HG02678 (cell line): ENCODE measurements around the gene GALNT13.

Source experiments
- ATAC-seq: cut with Tn5 transposase; IDR thresholded peaks from one replicate; pipeline ENCODE4 v1.9.1; 2021; ENCODE audit warnings: mild to moderate bottlenecking, moderate library complexity; ENCODE audit not compliant: unreplicated experiment

Gene GALNT13

DNA sequence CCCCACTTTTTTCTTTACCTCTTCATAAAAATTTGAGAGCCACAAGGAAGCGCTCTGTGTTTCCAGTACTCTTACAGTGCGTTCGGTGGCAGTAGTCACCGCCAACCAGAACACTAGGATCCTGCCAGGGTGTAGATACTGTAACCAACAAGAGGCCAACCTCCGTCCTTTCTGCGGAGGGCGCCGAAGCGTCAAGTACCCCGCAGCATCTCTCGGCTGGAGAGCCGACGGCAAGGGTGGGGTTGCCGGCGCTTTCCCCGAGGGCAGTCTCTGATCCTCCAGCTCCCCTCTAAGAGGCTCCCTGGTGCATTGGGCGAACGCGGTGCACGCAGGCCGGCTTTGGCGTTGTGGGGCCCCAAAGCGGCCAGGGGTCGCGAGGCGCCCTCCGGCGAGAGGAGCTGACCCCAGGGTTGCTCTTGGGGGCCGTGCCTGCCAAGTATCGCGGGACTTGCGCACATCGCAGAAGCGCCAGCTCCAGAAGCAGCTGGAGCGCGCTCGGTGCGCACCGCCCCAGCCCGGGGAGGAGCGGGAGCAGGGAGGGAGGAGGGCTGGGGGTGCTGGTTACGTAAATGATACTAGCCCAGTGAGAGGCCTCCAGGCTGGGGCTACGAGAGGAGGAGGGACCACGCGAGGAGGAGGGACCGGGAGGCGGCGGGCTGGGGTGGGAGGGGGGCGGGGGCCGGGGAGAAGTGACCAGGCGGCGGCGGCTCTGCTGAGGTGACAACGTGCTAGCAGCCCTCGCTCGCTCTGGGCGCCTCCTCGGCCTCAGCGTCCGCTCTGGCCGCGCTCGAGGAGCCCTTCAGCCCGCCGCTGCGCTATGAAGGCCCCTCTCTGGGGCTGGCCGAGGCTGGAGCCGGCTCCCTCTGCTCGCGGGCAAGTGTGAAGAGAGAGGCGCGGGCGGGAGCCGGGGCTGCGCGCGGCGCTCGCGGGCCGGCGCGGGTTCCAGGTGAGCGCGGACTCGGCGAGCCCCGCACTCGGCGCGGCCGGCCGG lies at the start of gene GALNT13:
Gene GALNT13 (plus strand): TSS at position 692 of the 991 bp plus-strand sequence.
- no peak for ATAC-seq

DNA sequence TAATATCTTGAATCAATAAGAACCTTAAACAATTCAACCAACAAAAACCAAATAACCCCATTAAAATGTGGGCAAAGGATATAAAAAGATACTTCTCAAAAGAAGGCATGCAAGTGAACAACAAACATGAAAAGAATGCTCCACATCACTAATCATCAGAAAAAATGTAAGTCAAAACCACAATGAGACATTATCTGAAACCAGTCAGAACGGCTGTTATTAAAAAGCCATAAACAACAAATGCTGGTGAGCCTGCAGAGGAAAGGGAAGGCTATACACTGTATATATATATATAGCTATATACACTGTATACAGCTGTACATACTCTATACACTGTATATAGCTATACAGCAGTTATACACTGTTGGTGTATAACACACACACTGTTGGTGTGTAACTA lies 47.8 kb upstream of the GALNT13 start:
- no peak for ATAC-seq

DNA sequence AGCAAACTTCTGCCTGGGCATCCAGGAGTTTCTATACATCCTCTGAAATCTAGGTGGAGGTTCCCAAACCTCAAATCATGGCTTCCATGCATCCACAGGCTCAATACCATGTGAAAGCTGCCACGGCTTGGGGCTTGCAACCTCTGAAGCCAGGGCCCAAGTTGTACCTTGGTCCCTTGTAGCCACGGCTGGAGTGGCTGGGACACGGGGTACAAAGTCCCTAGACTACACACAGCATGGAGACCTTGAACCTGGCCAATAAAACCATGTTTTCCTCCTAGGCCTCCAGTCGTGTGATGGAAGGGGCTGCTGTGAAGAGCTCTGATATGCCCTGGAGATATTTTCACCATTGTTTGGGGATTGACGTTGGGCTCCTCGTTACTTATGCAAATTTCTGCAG lies 43.4 kb upstream of the GALNT13 start:
- ATAC-seq = no peak

DNA sequence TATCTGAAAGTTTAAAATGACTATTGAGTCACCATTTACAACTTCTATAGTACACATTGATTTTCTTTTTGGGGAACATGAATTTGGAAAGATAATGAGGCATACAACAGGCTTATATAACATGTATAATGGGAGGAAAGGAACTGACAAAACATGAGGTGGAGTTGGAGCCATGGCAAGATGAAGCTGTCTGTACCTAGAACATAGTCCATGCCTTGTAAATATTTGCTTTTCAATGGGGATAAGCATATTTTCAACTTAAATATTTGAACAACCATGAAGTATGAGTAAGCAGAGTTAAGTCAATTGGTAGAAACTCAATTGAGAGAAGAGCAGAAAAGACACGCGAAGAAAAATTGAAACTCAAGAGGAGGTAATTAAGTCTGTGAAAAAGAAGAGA lies 37.1 kb upstream of the GALNT13 start:
- ATAC-seq = no peak

DNA sequence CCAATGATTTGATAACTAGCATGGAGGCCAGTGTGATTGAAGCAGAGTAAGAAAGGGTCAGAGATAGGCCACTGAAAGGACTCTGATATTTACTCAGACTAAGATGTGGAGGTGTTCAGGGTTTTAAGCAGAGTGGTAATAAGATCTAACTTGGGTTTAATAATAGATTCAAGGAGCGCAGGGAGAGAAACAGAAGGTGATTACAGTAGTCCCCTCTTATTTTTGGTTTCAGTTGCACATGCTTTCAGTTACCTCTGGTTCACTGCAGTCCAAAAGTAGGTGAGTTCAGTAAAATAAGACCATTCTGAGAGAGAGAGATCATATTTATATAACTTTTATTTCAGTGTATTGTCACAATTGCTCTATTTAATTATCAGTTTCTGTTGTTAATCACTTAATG lies 13.5 kb upstream of the GALNT13 start:
- ATAC-seq = no peak

DNA sequence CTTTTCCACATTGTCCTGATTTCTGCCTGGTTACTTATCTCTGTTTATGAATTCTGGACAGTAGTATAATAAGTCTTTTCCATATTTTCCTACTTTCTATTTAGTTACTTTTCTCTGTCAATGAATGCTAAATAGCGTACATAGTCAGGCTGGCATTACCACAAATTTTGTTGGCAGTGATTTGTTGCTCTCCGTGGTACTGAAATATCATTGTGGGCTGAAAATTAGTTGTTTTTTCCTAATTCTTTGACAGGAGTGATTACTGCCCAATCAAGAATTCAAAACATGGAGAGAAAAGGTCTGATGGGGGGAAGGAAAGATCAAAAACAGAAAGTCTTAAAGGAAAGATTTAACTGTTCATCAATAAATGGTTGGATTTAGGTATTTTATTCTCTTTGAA lies 7.7 kb upstream of the GALNT13 start:
- ATAC-seq = no peak

DNA sequence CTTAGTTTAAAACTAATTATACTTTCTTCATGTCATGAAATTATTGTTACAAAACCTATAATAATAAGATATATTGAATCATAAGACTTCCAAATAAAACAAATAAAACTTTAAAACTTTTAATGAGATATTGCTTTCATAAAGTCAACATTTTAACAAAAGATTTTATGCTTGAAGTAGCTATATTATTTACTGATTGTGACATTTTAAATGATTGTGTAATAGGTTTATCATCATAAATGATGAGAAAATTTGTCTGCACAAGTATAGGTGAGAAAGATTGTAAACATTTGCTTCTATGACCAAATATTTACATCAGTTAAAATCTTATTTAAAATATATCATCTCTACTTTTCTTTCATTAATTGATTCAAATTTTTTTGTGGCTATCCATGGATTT lies 5.1 kb upstream of the GALNT13 start:
- no peak for ATAC-seq

DNA sequence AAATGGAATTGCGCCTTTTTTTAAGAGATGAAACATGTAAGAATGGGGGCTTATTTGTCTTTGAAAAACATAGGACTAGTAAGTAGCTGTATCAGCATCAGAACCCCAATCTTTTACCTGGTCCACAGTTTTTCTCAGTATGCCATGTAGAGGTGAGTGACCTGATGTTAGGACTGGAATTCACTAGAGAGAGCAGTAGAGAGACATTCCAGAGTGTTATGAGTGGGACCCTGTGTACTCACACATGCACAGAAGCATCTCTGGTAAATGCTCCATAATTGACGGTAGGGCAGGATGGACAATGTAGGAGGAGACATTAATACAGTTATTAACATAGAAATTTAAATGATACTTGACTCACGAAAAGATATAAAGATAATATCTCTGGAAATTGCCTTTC lies 1.4 kb upstream of the GALNT13 start:
- no peak for ATAC-seq

DNA sequence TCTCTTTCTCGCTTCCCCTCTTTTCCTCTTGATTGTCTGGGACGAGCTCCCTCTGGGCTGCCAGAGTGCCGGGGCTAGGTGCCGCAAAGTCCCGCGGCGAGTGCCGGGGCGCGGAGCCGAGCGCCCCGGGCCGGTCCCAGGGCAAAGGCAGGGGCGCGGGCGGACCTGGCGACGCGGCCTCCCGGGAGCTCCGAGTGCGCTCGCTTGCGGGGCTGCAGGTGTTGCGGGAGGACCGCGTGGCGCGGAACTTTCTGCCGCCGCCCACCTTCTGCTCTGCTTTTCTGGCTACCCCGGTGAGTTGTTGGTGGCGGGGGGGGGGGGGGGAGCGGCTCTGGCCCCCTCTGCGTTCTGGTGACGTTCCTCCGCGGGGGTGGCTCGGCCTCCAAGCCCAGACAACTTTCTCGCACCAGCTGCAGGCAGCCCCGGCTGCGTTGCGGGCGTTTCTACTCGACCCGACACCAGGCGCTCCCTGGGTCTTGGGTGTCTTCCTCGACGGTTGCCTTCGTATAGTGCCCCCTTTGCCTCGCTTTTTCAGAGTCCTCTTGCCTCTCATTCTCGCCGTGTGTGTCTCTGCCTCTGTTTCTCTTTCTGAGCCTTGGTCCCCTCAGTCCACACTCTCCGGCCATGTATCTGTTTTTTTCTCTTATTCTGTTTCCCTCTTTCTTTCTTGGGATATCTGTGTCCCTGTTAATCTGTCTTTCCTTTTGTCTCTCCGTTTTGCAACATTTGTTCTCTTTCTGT lies 759 bp downstream of the GALNT13 start:
- ATAC-seq = no peak

DNA sequence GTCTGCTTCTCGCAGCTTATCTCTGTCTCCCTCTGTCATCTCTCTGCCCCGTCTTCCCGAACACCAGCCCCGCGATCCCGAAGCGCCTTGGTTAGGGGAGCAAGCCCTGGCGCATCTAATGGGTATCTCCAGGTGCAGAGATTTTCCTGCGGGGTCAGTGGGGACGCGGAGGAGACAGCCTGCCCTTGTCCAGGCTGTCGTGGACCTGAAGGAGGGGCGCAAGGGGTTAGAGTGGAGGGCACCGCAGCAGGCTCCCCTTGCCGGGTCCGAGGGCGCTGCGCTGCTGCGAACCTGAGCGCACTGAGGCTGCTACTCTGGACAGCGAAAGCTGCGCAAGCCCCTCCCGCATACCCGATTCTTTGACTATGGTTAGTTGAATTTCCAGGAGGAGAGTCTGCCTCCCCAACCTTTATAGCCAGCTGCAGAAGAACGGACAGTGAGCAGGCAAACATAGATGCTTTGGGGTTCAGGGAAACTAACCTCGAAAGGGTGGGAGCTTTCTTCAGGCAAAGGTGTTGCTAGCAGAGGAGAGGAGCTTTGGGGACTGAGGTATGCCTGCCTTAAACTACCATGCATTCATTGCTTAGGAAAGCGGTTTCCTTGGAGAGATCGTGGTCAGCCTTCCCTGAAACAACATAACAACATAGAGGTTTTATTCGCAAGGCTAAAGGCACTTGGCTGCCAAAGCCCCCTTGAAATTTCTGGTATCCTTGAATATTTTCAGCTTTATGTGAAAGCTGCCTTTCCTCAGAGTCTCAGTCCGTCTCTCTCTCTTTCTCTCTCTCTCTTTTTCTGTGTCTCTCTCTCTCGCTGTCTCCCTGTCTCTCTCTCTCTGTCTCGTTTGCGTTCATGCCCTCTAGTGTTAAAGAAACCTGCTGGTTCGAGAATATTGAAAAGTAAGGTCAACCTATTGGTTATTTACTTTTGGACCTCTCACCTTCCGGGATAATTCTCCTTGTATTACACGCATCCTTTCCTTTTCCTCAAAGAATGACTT lies 1.6 kb downstream of the GALNT13 start:
- no peak for ATAC-seq

DNA sequence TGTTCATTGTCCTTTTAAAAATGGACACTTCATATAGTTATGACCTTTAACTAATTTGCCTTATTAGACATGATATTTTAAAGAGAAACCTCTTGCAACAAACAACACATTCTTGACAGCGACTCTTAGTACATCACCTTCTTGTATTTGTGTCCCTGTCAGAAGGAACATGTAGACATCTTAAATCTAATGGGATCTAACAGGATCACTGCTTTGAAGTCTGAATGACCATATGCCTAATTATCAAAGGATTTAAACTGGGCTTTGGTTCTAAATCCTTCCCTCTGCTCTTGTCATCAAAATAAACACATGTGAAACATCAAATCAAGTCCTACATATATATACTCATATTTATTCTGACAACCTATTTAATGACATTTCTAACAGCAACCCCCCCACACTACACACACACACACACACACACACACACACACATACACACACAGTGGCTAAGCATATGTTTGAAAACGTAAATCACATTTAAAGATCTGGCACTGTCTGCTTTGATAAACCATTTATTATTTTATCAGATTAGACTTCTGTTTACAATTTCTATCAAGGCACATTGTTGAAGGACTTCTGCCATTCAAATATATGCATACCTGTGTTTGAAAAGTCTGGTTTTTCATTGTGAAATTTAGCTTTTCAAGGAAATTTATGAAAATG lies 4.2 kb downstream of the GALNT13 start:
- no peak for ATAC-seq

DNA sequence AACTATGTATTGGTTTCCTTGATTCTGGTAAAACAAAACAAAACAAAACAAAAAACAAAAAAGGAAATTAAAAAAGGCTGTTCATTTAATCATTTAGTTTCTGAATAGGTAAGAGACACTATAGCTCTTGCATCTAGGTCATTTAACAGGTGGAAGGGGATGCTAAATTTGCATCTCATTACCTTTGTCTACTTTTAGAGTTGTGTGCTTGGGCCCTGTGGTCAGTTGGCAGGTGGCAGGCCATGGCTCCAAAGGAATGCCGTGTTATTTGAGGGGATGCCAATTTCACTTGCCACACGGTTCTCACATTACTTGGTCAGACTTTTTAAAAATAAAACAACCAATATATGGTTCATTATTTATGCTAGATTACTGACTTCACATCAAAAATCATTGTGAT lies 9.2 kb downstream of the GALNT13 start:
- no peak for ATAC-seq

DNA sequence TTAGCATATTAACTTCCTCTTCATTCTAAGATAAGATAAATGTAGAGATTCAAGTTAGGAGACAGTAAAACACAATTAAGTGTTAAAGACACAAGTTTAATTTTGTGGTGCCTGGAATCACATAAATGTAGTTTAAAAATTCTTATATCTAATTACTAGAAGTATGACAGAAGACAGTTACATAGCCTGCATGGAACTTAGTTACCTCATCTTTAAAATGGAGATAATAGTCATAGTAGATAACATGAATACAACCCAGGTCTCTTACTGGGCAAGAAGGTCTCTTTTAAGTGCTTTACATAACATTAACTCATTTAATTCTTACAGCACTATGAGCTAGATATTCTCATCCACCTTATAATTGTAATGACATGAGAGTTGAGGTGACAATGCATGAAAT lies 15.1 kb downstream of the GALNT13 start:
- ATAC-seq = no peak

DNA sequence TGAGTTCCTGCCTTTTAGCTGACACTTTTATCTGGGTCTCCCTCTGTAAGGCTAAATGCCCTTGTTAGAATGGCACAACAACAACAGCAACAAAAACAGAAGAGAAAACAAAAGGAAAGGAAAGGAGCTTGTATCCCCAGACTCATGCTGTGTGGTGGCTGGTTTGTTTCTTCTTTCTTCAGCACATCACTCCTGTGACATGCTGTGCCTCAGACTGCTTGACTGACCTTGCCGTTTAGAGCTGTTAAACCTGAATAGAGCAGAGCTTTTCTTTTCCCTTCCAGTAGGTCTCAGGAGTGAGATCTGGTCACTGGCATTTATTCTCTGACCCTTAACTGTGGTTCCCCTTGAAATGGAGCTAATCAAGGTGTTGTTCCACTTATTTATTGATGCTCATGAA lies 18.9 kb downstream of the GALNT13 start:
- no peak for ATAC-seq

DNA sequence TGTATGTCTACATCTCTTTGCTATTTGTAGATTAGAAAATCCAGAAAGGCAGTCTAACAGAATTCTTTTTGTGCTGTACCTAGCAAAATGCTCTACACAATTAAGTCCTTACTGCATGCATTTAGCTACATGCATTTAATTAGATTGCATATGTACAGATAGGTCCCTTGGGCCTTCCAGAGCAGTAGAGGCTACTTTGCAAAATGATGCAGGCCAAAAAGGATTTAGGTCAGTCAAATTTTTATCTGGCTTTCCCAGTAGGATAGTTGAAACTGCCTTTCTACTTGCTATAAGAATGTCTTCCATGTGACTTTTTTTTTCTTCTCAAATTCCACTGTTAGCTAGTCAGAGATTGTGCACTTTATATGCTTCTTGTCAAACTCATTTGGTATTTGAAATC lies 19.3 kb downstream of the GALNT13 start:
- no peak for ATAC-seq

DNA sequence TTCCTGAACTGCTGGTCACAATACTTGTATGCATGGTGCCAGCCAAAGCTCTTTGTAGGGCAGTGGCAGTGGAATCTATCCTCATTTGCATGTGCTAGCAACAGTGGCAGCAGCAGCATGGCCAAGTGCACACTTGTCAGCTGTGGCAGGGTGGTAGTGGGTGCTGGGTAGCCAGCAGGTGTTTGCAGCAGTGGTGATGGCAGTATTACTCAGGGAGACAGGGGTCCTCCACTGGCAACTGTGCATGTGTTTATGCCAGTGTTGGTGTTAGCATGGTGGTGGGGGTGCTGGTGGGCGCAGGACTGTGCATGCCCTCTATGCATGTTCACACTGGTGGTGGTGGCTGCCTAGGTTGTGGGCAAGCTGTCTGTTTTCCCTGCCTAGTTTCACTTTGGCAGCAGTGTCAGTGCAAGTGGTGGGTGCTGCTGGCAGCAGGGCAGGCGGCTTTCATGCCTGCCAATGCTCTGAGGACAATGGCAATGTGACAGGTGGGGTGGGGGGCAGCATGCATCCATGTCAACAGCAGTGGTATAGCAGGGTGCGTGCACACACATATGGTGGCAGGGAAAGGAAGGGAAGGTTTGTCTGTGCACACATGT lies 41.2 kb downstream of the GALNT13 start:
- no peak for ATAC-seq

DNA sequence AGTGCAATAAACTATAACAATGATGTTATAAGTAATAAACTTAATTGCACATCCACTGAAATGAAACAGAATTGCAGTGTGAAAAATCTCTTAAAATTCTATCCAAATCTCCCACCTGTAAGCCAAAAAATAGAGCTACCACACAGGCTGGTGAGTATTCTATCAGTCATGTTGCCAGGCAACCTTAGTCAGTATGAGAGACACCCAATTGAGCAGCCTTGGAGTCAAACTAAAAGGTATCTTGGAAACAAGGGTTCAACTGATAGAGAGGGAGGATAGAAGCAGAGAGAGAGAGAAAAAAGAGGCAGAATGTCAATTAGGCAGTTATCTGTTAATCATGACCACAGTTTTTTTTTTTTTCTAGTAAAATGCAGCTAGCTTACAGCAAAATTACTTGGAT lies 45.8 kb downstream of the GALNT13 start:
- no peak for ATAC-seq

DNA sequence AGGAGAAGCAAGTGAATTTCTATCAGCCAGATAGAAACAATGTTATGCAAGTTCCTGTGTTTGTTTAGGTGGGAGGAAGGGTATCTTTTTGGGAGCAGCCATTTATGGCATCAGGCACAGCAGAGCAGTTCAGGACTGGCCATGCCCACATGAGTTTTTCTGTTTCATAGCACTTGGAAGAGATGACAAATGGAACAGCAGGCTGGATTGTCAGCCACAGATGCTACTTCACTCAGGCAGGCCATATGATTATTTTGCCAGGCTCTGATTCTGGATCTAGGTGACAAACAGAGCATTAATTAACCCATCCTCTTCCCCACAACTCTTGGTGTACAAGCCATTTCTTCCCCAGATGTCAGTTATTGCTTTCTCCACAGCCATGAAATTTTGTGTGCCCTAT lies 63.8 kb downstream of the GALNT13 start:
- ATAC-seq = no peak

DNA sequence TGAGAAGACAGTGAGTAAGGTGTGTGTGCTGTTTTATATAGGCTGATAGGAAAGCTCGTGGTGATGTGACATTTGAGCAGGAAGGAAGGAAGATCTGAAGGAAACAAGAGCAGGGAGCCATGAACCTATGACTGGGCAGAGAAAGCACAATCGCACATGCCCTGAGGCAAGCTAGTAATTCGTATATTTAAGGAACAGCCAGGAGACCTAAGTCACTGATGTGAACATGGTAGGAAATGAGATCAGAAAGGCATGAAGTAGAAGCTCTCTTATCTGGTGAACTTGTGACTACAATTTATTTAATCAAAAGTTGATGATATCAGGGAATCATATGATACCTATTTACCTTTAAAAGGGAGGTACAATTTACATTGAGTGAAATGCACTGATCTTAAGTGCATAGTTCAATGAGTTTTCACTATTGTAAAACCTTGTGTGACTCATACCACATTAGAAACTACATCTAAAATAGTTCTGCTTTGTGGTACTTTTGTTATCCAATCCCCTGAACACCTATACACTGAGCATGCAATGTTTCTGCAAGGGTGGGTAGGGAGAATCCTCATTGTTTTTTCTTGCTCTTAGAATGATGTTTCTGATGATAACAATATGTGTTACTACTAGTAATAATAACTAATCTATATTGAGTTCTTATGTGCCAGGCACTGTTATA lies 67.5 kb downstream of the GALNT13 start:
- no peak for ATAC-seq
